HG03135 (cell line): ENCODE data around the gene ADD1.

Experiments used
- ATAC-seq: cut with Tn5 transposase; IDR thresholded peaks from one replicate; pipeline ENCODE4 v1.9.1; 2021; ENCODE audit warnings: mild to moderate bottlenecking, moderate library complexity; ENCODE audit not compliant: unreplicated experiment

The ADD1 gene

GRCh38 chr4:2843263-2843940 lies at the start of gene ADD1:
TSS of gene ADD1 (plus strand) at chr4:2843844. CDS start at chr4:2875916, 32,072 bp downstream.
- peak; percentile 76 for ATAC-seq

GRCh38 chr4:2794486-2795299 lies 49.0 kb upstream of the ADD1 start:
- ATAC-seq, result no peak

- no peak for ATAC-seq
These were observed 48.2 kb upstream of the ADD1 start for GRCh38 chr4:2795300-2795892.

- no peak for ATAC-seq
These were observed 47.5 kb upstream of the ADD1 start for GRCh38 chr4:2795893-2796848.

GRCh38 chr4:2796849-2797544 lies 46.6 kb upstream of the ADD1 start:
- ATAC-seq, result no peak

GRCh38 chr4:2797545-2798305 lies 45.9 kb upstream of the ADD1 start:
- ATAC-seq, result peak; percentile 14

GRCh38 chr4:2798399-2799223 lies 45.0 kb upstream of the ADD1 start:
- ATAC-seq, result peak; percentile 48

GRCh38 chr4:2799224-2799911 lies 44.3 kb upstream of the ADD1 start:
- ATAC-seq, result no peak

GRCh38 chr4:2799971-2800690 lies 43.5 kb upstream of the ADD1 start:
- no peak for ATAC-seq

GRCh38 chr4:2800691-2801596 lies 42.7 kb upstream of the ADD1 start:
- no peak for ATAC-seq

GRCh38 chr4:2802618-2803531 lies 40.8 kb upstream of the ADD1 start:
- no peak for ATAC-seq

GRCh38 chr4:2803624-2804448 lies 39.8 kb upstream of the ADD1 start:
- ATAC-seq, result no peak

- no peak for ATAC-seq
These were observed 39.1 kb upstream of the ADD1 start for GRCh38 chr4:2804449-2804972.

GRCh38 chr4:2804973-2805501 lies 38.6 kb upstream of the ADD1 start:
- no peak for ATAC-seq
